CD4-positive, alpha-beta T cell treated with Interleukin-4 for 1 hour (primary cell): Measurements from ENCODE around the gene KCNMA1.
"Not testable (repeated sequence)": the region's sequence is repeated elsewhere in the genome, so short reads cannot be mapped to it uniquely, and the experiment has no call there.

ENCODE experiments used
- DNase-seq, 2 donors: peaks; one replicate each; pipeline ENCODE4 v3.0.0-alpha.2; 2020 to 2022

Gene KCNMA1

DNA sequence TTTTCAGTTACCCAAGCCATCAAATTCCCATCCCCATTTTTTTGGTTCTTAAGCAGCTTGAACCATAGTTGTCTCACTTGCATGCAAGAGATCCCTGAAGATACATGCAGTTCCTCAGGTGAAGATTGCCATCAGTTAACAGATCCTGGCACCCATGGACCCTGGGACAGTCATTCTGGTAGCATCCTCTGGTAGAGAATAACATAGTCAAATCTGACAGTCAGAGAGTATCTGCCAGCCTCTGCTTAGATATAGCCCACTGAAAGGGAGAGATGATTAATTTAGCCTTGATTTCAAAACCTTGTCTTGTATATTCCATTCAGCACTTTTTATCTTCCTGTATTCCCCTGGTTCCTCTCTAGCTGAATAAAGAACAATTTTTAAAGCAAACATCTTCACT is 280.4 kb downstream of the KCNMA1 start:
- DNase-seq = no peak

DNA sequence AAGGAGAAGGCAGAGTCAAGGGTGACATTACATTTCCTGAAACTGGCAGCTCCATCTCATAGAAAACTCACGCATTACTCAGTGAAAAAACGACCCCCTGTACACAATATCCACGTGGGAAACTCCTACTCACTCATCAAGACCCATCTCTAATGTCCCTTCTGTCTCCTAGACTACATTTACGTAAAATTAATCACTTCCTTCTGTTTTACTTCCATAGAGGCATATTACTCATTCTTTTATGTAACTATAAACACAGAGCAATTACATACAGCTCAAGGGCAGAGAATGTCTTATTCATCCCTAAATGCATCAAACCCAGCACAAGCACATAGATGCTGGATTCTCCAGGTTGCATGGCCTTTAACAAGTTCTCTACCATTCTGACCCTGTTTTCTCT is 281.8 kb downstream of the KCNMA1 start:
- DNase-seq = no peak

DNA sequence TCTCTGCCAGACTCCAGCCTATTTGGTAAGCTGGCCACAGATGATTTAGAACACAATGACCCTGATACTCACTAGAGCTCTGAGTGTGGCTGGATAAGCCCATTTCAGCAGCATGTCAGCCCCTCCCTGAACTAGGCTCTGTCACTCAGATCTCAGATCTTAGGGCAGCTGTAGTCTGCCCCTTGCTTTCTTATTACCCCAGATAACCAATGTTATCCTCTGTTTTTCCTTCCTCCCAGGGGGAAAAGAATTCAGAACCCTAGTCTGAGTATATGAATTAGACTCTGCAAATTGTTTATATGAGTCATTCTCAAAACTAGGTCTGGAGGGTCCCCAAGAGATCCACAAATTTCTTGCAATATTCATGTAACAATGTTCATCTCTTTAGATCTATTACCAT is 286.2 kb downstream of the KCNMA1 start:
- DNase-seq = no peak

DNA sequence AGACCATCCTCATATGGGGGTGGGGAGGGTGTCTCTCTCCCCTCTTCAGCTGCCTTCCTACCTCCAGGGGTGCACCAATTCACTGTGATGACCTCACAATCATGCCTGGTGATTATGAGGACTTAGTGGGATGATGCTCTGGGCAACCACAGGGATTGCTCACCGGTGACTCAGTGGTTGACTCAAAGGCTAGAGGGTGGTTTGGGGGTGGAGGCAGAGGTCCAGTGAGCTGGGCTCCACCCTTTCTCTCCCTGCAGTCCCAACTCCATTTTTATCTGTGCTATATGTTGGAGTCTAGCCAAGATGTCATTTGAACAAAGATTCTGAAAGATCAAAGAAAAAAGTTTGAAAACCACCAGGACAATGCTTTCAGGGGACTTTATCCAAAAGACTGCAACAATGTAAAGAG is 286.9 kb downstream of the KCNMA1 start:
- no peak for DNase-seq

DNA sequence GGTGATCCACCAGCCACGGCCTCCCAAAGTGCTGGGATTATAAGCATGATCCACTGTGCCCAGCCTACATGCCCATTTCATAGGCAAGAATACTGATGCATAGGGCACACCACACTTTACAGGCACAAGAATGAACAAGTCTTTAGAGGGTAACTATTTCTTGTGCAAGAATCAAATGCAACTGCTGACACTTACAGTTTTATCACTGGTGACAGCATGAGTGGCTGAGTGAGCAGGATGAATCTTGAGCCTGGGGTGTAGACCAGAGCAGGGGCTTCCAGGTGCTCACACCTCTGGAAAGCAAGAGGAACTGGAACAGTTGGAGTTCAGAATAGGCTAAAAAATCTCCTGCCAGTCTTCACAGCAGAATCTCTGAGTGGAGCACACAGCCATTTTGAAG is 287.5 kb downstream of the KCNMA1 start:
- no peak for DNase-seq

DNA sequence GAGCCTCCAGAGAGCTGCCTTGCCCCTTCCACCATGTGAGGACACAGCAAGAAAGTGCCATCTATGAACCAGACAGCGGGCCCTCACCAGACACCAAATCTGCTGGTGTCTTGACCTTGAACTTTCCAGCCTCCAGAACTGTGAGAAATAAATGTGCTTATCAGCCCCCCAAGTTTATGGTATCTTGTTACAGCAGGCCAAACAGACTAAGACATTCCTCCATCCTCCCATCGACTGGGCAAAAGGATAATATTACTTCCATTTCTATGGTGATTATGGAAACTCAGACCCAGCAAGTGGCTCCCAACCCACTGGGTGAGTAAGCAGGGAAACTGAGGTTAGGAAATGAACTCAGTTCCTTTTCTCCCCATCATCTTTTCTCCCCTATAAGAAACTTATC is 288.4 kb downstream of the KCNMA1 start:
- no peak for DNase-seq

DNA sequence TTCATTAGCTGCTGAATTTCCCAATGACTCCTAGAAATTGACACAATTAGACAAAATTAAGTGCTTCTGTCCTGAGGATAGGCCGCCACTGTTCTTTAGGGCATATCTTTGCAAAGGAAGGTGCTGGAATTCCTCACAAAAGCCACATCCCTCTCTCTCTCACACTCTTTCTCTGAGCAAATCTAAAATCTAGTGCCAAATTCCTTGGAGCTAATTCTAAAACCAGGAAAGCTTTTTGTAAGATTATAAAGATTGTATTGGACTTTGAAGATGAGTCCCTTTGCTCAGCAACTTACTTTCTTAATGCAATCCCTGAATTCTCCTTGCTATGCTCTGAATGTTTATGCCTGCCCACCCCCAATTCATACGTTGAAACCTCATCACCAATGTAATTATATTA is 288.9 kb downstream of the KCNMA1 start:
- no peak for DNase-seq

DNA sequence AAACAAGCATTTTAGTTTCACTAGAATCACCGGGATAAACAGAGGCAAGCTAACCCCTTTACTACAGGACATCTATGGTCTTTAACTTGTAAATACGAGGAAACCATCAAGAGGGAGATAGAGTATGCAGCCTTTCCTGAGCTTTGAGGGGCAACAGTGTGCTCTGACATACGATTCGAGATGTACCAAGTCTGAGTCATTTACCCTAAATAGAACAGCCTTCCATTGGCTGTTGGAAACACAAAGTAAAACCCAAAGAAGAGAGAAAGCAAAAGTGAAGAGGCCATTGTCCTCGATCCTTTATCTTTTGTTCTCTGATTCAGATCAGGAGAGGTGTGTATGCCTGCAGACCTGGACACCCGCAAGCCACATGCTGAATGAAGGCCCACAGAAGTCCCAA is 289.5 kb downstream of the KCNMA1 start:
- DNase-seq = no peak

DNA sequence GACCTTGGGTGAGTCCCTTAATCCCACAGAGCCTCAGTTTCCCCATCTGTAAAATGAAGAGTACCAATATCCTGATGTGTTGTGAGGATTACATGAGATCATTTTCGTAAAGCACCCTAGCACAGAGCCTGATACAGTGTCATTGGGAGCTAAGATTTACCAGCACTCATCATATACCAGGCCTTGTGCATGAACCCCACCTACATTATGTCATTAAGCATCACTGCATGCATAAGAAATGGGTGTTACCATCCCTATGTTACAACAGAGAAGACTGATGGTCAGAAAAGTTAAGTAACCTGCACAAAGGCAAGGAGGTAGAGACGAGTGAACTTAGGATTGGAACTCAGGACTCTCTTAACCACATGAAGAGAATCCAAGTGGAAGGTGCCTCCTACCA is 290.6 kb downstream of the KCNMA1 start:
- DNase-seq = no peak

DNA sequence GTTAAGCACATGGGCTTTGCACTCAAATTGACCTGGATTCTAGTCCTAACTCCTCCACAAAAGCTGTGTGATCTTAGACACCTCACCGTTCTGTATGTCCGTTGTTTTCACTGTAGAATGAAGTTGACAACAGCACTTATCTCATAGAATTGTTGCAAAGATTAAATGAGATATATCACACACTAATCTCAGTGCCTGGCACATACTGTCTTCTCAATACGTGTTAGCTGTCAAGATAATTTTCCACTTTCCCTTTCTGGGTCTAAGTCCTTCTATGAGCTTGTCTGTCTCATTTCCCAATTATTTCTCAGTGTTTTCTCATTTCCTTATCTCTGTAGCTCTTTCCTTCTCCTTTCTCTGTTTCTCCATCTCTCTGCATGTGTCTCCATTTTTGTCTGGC is 296.6 kb downstream of the KCNMA1 start:
- DNase-seq = no peak

DNA sequence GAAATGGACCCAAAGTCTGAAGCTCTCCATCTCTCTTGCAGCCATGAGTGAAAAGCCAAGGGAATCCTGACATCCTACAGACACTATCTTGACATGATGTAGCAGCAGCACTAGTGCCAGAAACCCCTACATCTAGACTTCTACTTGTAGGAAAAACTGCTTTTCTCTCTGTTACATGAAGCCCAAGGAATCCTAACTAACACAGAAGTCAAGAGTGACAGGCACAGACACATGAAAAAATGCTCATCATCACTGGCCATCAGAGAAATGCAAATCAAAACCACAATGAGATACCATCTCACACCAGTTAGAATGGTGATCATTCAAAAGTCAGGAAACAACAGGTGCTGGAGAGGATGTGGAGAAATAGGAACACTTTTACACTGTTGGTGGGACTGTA is 297.7 kb downstream of the KCNMA1 start:
- DNase-seq = not testable (repeated sequence)

DNA sequence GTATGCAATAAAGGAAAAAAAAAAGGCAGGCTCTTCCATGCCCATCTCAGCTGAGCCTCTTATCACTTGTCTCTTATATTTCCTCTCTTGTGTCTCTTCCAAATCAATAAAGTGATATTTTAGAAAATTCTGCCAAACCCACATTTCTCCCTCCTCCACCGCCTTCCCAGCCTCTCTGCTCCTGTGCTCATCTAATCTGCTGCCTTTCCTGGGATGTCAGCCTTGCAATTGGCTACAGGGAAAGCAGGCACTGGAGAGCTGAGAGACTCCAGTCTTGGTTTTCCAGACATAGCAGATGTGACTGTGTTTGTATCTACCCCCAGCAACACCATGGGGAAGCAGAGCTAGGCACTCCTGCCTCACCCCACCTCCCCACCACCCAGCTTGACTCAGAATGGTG is 298.4 kb downstream of the KCNMA1 start:
- DNase-seq = no peak

DNA sequence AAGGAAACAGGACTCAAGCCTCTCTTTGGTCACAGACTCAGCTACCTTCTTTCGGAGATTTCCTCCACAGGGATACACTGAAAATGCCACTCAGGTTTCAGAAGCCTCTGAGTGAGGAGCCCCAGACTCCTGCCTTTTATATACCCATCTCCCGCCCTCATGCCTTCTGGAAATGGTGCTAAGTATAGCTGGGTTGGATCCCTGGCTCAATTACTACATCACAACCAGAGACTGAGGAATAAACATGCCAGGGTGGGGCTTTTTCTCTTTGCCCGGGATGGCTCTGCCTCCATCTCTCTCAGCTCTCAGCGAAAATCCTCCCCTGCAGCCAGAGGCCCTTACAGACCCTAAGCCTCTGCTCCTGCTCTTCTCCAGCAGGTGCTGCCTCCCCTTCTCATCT is 299.5 kb downstream of the KCNMA1 start:
- no peak for DNase-seq

DNA sequence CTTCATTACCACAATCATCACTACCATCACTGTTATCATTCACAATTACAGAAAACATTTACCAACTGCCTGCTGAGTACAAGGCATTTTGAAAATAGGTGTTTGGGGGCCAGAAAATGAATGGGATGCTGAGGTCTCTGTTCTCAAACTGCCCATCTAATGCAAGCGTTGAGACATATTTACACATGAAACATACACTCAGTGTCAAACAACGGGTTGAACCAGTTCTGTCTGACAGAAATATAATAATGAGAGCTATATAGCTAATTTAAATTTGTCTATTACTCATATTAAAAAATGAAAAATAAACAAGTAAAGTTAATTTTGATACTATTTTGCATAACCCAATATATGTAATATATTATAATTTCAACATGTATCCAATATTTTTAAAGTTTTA is 303.1 kb downstream of the KCNMA1 start:
- no peak for DNase-seq

DNA sequence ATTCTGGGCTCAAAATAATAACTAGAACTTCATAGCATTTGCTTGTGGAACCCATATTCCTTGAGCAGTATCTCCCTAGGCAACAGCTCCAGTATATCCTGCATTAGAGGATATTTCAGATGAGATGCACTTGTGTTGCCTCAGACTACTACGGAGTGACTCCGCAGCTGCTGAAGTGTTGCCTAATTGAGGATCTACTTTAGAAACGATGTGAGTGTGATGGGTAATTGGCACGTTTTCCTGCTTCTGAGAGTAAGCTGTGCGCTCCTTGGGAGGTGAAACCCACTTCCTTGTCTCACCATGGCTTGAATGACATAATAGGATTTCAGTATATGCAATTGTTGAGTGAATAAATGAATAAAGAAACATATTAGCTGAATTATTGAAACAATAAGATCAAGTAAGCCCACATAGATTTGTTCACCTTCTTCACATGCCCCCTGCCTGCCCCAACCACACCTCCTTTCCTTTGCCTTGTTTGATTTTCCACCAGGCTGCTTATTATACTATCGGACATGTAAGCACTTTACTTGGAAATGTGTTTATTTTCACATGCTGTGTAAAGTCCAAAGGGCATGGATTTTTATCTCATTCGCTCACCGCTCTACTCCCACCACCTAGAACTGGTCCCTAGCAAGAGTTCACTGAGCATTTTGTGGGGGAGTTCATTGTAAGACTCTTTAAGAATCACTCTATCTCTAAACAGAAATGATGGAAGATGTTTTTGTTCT is 303.8 kb downstream of the KCNMA1 start:
- DNase-seq = no peak

DNA sequence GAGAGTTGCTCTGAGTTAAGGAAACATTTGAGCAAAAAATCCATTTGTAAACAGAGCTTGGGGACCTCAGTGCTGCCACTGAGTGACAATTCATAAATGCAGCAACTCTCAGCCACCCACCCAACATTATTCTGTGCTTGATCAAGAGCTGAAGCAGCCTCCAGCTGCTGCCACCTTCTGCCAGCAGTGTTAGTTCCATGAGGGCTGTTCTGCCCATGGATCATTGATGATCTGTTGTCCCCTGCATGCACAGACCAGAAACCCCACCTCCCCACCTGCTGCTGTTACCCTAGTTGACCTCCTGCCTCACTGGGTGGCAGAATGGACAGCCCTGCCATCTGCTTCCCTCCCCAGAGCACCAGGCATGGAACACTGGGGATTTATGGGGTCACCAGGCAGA is 305.4 kb downstream of the KCNMA1 start:
- no peak for DNase-seq

DNA sequence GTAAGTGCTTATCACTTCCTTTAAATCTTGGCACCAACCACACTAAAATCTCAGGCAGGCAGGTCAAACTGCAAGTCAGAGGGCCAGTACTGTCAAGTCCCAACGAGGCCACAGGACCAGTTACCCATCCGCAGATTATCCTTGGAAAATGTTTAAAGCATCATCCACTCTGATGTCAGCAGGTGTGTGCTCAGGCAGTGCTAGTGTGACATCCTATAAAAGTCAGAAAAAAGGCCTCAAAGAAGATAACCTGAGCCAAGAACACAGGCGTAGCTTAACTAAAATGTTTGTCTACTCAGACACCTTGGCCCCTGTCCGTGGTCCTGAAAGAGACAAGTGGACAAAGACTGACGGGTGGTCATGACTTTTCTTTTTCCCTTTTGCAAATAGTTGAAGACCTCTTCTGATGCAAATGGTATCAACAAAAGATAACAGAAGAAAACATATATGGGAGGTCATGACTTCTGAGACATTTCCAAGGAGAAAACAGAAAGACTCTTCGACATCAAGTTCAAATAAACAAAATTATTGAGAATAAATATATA is 309.3 kb downstream of the KCNMA1 start:
- no peak for DNase-seq

DNA sequence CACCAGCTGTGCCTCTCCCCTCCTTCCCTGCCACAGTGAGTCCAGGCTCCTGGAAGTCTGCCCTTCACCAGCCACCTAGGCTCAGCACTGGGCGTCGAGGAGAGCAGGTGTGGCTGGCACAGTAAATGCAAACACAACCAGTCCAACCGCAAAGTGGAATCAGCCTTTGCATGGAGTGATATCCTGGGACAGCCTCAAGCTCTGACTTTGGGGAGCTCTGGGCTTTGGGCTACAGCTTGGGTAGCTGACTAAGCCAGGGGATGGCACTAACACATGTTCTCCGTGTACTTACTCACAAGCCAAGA is 312.4 kb downstream of the KCNMA1 start:
- no peak for DNase-seq

DNA sequence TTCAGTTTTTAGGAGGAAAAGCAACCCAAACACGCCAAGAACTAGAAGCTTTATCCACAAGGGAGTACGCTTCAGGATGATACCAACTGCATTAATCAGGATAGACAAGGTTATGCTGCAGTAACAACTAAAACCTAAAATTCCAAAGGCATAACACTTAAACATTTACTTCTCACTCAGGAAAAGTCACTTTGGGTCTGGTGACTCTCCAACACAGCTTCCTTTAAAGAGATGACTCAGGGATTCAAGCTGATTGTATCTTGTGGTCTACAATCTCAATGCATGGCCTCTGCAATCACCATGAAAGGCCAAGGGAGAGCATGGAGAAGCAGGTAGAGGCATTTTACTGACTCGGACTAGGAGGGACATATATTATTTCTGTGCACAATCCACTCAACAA is 315.8 kb downstream of the KCNMA1 start:
- DNase-seq = no peak

DNA sequence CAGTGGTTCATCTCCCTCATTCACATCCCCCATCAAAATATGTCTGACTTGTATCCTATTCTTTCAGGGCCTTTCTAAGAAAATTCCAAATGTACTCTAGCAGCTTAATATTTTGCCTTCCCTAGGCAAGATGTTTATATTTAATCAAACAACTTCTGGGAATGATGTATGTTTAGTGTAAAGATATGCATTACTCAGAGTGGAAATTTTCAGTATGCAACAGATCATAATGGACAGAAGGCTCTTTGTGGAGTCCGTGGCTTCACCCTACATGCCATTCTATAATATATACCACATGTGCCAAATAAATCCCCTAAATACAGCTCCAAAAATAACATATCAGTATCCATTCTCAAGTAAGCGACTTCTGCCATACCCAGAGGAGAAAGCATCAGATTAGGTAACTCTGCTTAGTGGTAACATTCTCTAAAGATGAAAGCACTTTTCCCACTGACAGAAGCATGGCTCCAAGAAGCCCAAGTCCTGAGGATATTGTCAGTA is 316.6 kb downstream of the KCNMA1 start:
- no peak for DNase-seq

DNA sequence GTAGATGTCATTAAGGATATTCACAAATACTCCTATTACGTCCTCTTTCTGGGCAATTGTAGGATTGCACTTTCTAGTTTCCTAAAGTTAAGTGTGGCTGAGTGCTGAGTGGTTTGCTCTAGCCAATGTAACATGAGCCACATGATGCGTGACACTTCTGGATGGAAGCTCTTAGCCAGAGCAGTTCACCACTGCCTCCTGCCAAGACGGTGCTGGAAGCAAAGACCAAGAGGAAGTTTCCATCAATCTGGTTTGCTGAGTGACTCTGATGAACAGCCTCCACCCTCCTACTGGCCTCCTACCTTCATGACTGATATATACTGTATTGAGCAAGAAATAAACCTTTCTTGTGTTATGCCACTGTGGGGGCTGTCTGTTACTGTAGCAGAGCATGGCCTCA is 318.1 kb downstream of the KCNMA1 start:
- no peak for DNase-seq

DNA sequence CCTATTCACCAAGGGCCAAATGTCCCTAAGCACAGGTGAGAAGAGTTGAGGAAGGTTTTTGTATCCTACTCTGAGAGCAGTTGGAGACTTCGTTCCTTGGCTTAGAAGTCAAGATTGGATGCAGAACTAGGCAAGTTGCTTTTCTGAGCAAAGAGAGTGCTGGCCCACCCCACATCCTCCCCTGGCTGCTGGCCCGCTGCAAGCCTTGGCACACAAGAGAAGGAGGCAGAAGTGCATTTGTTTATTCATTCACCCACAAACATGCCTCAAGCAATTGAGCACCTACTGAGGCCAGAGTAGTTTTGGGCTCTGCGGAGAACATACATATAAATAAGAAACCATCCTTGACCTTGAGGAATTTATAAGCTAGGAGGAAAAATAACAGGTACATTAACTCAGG is 318.9 kb downstream of the KCNMA1 start:
- DNase-seq = no peak

DNA sequence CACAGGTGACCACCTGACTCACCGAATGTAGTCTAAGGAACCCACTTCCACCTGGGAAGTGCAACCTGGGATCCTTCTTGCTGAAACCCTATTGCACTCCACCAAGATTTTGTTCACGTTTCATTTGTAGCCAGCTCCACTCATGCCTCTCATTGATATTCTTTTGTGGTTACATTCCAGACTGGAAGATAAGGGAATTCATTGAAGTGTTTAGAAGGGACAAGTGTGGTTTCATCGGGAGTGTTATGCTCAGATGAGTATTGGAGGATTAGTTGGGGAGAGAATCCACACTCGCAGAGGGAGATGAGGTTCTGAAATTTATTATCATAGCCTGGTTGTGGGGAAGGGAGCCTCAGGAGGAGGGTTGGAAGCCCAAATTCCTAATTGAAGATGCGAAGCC is 320.4 kb downstream of the KCNMA1 start:
- no peak for DNase-seq

DNA sequence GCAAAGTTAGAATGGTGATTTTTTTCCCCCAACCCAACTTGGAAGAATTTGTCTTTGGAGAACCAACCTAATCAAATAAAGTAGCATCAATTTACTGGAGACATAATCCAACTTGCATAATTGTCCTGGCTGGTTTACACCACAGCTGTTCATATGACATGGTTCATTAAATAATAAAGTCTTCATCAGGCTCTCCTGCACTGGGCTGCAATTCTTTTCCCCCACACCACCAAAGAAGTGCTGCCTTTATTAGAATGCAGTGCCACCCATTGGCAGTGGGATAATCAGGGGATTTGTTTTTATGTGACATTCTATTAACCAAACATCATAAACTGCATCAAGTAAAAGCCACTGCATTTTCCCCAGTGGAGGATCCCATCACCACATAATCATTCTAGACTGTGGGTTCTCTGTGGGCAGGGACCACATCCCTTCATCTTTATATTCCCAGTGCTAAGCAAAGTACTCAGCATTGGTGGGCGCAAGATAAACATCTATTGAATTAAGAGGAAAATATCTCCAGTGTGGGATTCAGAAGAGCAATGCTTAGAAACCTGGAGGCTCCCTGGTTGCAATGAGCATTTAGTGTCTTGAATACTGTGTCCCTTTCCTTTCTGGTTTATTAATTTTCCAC is 322.0 kb downstream of the KCNMA1 start:
- no peak for DNase-seq
